ENCODE measurements around the gene TSG101. TPM values are rescaled to one million over a fixed set of nuclear protein-coding genes. Genes with fewer than 3 reads are reported as not detected.

The TSG101 gene
- total RNA-seq, 1 donor from 2014 or later: 118 TPM

GRCh38 chr11:18463439-18463838 is 63.3 kb downstream of the TSG101 start:
- peaks cover 3% of the 10 kb centered on the region for H3K27me3 Mint-ChIP-seq (ENCODE audit: unreplicated experiment)
- H3K9me3 Mint-ChIP-seq (ENCODE audit: unreplicated experiment): no peaks in the 10 kb centered on the region

GRCh38 chr11:18461909-18462308 is 64.8 kb downstream of the TSG101 start:
- Mint-ChIP-seq H3K36me3 (ENCODE audit: unreplicated experiment) (no peaks in the 10 kb centered on the region), H3K27ac (ENCODE audit: unreplicated experiment) (no peak overlapping the region), H3K4me3 (ENCODE audit: unreplicated experiment) (no peak overlapping the region), H3K27me3 (ENCODE audit: unreplicated experiment) (peaks cover 3% of the 10 kb centered on the region), H3K4me1 (ENCODE audit: low read depth, unreplicated experiment) (no peaks in the 10 kb centered on the region), H3K9me3 (ENCODE audit: unreplicated experiment) (no peaks in the 10 kb centered on the region)
- TF ChIP-seq, protein P1, sequence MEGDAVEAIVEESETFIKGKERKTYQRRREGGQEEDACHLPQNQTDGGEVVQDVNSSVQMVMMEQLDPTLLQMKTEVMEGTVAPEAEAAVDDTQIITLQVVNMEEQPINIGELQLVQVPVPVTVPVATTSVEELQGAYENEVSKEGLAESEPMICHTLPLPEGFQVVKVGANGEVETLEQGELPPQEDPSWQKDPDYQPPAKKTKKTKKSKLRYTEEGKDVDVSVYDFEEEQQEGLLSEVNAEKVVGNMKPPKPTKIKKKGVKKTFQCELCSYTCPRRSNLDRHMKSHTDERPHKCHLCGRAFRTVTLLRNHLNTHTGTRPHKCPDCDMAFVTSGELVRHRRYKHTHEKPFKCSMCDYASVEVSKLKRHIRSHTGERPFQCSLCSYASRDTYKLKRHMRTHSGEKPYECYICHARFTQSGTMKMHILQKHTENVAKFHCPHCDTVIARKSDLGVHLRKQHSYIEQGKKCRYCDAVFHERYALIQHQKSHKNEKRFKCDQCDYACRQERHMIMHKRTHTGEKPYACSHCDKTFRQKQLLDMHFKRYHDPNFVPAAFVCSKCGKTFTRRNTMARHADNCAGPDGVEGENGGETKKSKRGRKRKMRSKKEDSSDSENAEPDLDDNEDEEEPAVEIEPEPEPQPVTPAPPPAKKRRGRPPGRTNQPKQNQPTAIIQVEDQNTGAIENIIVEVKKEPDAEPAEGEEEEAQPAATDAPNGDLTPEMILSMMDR (IDR thresholded peaks at IDR 0.05; ENCODE audit: partially characterized antibody, unreplicated experiment): no peak
- DNase-seq: no peak

More at GRCh38 chr11:18463439-18463838, 63.3 kb downstream of the TSG101 start:
- DNase-seq: no peak
- Mint-ChIP-seq H3K27ac (ENCODE audit: unreplicated experiment) (no peak overlapping the region), H3K4me3 (ENCODE audit: unreplicated experiment) (no peak overlapping the region), H3K4me1 (ENCODE audit: low read depth, unreplicated experiment) (no peaks in the 10 kb centered on the region), H3K36me3 (ENCODE audit: unreplicated experiment) (no peaks in the 10 kb centered on the region)
- TF ChIP-seq, protein P1 (IDR thresholded peaks at IDR 0.05; ENCODE audit: partially characterized antibody, unreplicated experiment): no peak

DNA sequence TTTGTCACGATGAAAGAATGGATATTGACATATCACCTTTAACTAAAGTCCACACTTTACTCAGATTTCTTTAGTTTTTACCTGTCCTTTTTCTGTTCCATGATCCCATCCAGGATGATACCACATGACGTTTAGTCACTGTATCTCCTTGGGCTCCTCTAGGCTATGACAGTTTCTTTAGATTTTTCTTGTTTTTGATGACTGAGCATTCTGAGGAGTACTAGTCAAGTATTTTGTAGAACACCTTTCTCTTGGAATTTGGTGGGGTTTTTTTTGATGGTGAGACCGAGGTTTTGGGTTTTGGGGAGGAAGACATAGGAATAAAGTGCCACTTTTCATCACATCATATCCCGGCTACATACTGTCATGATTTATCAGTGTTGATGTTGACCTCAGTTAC is 67.1 kb downstream of the TSG101 start:
- H3K27ac Mint-ChIP-seq (ENCODE audit: unreplicated experiment): no peak overlapping the region
- no peaks in the 10 kb centered on the region for H3K4me1 Mint-ChIP-seq (ENCODE audit: low read depth, unreplicated experiment)
- DNase-seq: no peak
- no peaks in the 10 kb centered on the region for H3K36me3 Mint-ChIP-seq (ENCODE audit: unreplicated experiment)
- H3K27me3 Mint-ChIP-seq (ENCODE audit: unreplicated experiment): no peaks in the 10 kb centered on the region
- no peaks in the 10 kb centered on the region for H3K9me3 Mint-ChIP-seq (ENCODE audit: unreplicated experiment)
- H3K4me3 Mint-ChIP-seq (ENCODE audit: unreplicated experiment): no peak overlapping the region
- TF ChIP-seq, protein P1 (IDR thresholded peaks at IDR 0.05; ENCODE audit: partially characterized antibody, unreplicated experiment): no peak

DNA sequence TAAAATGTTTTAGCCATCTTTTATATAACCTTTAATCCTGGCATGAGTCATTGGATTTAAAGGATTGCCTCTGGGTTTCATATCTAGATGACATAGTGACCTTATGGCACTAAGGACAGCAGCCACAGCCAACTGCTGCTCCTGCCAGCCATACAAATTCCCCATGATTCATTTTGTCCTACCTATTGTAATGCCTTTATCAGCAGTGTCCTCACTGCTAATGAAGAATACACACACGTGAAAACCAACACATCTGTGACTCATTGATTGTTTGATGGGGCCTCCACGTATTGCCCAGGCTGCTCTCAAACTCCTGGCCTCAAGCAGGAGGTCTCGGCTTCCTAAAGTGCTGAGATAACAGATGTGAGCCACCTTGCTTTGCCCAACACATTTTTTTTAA is 69.3 kb downstream of the TSG101 start:
- no peaks in the 10 kb centered on the region for H3K27me3 Mint-ChIP-seq (ENCODE audit: unreplicated experiment)
- no peaks in the 10 kb centered on the region for H3K4me1 Mint-ChIP-seq (ENCODE audit: low read depth, unreplicated experiment)
- TF ChIP-seq, protein P1 (IDR thresholded peaks at IDR 0.05; ENCODE audit: partially characterized antibody, unreplicated experiment): no peak
- no peaks in the 10 kb centered on the region for H3K9me3 Mint-ChIP-seq (ENCODE audit: unreplicated experiment)
- H3K4me3 Mint-ChIP-seq (ENCODE audit: unreplicated experiment): no peak overlapping the region
- no peak overlapping the region for H3K27ac Mint-ChIP-seq (ENCODE audit: unreplicated experiment)
- DNase-seq: no peak
- no peaks in the 10 kb centered on the region for H3K36me3 Mint-ChIP-seq (ENCODE audit: unreplicated experiment)

DNA sequence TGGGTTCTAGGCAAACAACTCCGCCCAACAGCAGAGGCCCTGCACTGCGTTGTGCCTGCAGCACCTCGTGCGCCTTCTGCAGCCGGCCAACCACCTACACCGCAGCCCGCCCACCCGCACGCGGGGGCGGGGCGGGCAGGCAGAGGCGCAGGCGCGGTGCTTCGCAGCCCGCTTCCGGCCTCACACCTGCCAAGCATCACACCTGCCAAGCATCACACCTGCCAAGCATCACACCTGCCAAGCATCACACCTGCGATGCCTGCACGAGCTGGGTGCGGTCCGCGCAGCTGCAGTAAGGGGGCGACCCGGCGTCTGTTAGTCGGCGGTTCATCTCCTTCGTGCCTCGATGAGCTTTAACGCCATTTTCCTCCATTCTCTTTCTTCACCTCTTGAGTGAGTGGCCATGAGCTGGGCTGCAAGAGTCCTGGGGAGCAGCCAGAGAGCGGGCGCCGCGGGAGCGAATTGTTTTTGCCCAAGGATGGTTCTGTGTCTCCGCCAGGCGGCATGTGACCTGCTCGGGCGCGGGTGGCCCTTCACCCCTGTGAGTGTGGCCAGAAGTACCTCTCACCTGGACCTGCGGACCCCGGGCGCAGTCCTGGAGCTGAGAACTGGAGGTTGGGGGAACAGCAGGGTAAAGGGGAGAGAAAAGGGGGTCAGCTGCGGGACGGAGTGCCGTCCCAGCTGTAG is 70.9 kb downstream of the TSG101 start, which contains the start of gene LDHAL6A:
Gene LDHAL6A (plus strand): TSS at position 171 of the 687 bp plus-strand sequence. CDS start 825 bp downstream, outside the sequence.
- Mint-ChIP-seq H3K27ac (ENCODE audit: unreplicated experiment) (no peak within 1 kb of the TSS), H3K36me3 (ENCODE audit: unreplicated experiment) (no peaks in the 10 kb centered on the region), H3K27me3 (ENCODE audit: unreplicated experiment) (no peaks in the 10 kb centered on the region), H3K9me3 (ENCODE audit: unreplicated experiment) (no peaks in the 10 kb centered on the region), H3K4me1 (ENCODE audit: low read depth, unreplicated experiment) (no peaks in the 10 kb centered on the region), H3K4me3 (ENCODE audit: unreplicated experiment) (no peak within 1 kb of the TSS)
- TF ChIP-seq, protein P1 (IDR thresholded peaks at IDR 0.05; ENCODE audit: partially characterized antibody, unreplicated experiment): no peak
- DNase-seq: no peak

Data from glutamatergic neuron (in vitro differentiated cells).